GM12892 (cell line): ENCODE measurements around the gene ARFGAP3.

Source experiments
- DNase-seq: peaks from one replicate; pipeline ENCODE4 v3.0.0; 2011; ENCODE audit not compliant: insufficient read length
- FAIRE-seq: peaks from 2 replicates; lab custom pipeline; 2011; peaks lifted over from hg19 to GRCh38; lab: Jason Lieb, UNC
- POLR2A ChIP-seq: IDR thresholded peaks from 2 replicates; pipeline ENCODE4 v1.6.1; 2011; ENCODE audit warnings: low read depth, low read length, control low read depth
- POLR2AphosphoS5 ChIP-seq: IDR thresholded peaks from 2 replicates; pipeline ENCODE4 v1.6.1; 2011; ENCODE audit warnings: low read depth, low read length, control low read depth
- TAF1 ChIP-seq: IDR thresholded peaks from 2 replicates; pipeline ENCODE4 v1.6.1; 2011; ENCODE audit warnings: low read depth, mild to moderate bottlenecking, control low read depth, low read length, borderline replicate concordance

The ARFGAP3 gene

DNA sequence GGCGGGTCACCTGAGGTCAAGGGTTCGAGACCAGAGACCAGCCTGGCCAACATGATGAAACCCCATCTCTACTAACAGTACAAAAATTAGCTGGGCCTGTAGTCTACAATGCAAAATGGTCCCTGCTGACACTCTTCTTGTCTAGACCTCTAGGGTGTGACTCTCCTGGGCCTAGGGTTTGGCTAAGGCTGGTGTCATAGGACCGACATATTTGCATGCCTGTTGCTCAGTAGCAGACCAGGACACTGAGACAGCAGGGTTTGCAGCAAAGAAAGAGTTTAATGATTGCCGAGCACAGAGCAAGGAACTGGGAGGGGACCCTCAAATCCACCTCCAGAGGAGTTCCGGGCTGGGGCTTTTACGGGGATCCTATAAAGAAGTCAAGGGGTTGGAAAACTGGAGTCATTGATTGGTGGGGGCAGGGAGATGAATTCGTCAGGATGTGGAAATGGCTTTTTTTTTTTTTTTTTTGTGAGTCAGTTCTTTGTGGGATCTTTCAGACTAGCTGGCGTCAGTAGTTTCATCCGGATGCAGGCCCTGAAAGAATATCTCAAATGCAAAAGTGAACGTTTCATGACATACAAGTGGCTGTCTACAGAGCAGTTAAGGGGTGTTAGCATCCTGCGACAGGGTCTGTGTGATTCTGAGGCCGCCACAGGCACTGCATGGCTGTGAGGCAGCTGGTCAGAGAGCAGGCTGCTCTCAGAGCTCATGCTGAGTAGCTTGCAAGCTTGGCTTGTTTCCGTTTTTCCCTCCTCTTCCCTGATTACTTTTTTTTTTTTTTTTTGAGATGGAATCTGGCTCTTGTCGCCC is 109.2 kb downstream of the ARFGAP3 start:
- TF ChIP-seq POLR2AphosphoS5 (no peak), TAF1 (no peak), POLR2A (no peak)
- FAIRE-seq (no peak), DNase-seq (no peak)
